Mesenchymal stem cell (in vitro differentiated cells and primary cell): ENCODE results near the gene GPR65.

Experiments
- DNase-seq: peaks from one replicate; pipeline ENCODE4 v3.0.0-alpha.2; 2013
- H2AFZ ChIP-seq: one replicate; pipeline ENCODE4 v1.6.1; 2013; ENCODE audit warnings: low read depth, mild to moderate bottlenecking, control low read depth, inconsistent platforms, low read length, moderate library complexity
- H2AK5ac ChIP-seq: 2 replicates; pipeline ENCODE4 v1.6.1; 2013; ENCODE audit warnings: low read length, moderate library complexity, mild to moderate bottlenecking, inconsistent platforms; ENCODE audit not compliant: severe bottlenecking
- H2BK120ac ChIP-seq: one replicate; pipeline ENCODE4 v1.6.1; 2013; ENCODE audit warnings: low read depth, mild to moderate bottlenecking, inconsistent platforms, low read length, moderate library complexity
- H2BK12ac ChIP-seq, 2 experiments: one replicate each; pipeline ENCODE4 v1.6.1; 2013; ENCODE audit warnings: inconsistent platforms in 2 of 2, low read length in 2 of 2, mild to moderate bottlenecking in 2 of 2, moderate library complexity in 2 of 2, control low read depth in 1 of 2
- H2BK15ac ChIP-seq: one replicate; pipeline ENCODE4 v1.6.1; 2013; ENCODE audit warnings: mild to moderate bottlenecking, low read depth, inconsistent platforms; ENCODE audit not compliant: poor library complexity, severe bottlenecking
- H2BK5ac ChIP-seq: 2 replicates; pipeline ENCODE4 v1.6.1; 2013; ENCODE audit warnings: low read depth, mild to moderate bottlenecking, low read length, control low read depth, inconsistent platforms; ENCODE audit not compliant: poor library complexity, severe bottlenecking
- H3K14ac ChIP-seq, 2 experiments: one replicate each; pipeline ENCODE4 v1.6.1; 2013; ENCODE audit warnings: inconsistent platforms in 2 of 2, low read length in 2 of 2, control low read depth in 1 of 2, mild to moderate bottlenecking in 1 of 2, moderate library complexity in 1 of 2
- H3K18ac ChIP-seq, 2 experiments: one replicate each; pipeline ENCODE4 v1.6.1; 2013; ENCODE audit warnings: inconsistent platforms in 2 of 2, low read length in 2 of 2, control low read depth in 1 of 2, low read depth in 1 of 2, mild to moderate bottlenecking in 1 of 2
- H3K23ac ChIP-seq, 2 experiments: one replicate each; pipeline ENCODE4 v1.6.1; 2013; ENCODE audit warnings: inconsistent platforms in 2 of 2, low read length in 2 of 2, mild to moderate bottlenecking in 2 of 2, moderate library complexity in 2 of 2, control low read depth in 1 of 2
- H3K27ac ChIP-seq: 2 replicates; pipeline ENCODE4 v1.5.1; 2013; ENCODE audit warnings: mild to moderate bottlenecking, moderate library complexity, low read length, control low read depth, inconsistent platforms; ENCODE audit not compliant: poor library complexity, severe bottlenecking
- H3K27me3 ChIP-seq, 2 experiments: 2 replicates each; pipeline versions ENCODE4 v1.6.1 to v1.7.0; 2013; ENCODE audit warnings: low read length in 2 of 2, mild to moderate bottlenecking in 2 of 2, moderate library complexity in 2 of 2, control low read depth in 1 of 2, inconsistent platforms in 1 of 2; ENCODE audit not compliant: control insufficient read depth in 1 of 2, insufficient read depth in 1 of 2
- H3K36me3 ChIP-seq, 2 experiments: 2 replicates each; pipeline versions ENCODE4 v1.6.1 to v1.7.0; 2013; ENCODE audit warnings: low read length in 2 of 2, control low read depth in 1 of 2, inconsistent platforms in 1 of 2, low read depth in 1 of 2, mild to moderate bottlenecking in 1 of 2; ENCODE audit not compliant: insufficient read depth in 2 of 2, control insufficient read depth in 1 of 2
- H3K4ac ChIP-seq, 2 experiments: one replicate each; pipeline ENCODE4 v1.6.1; 2013; ENCODE audit warnings: inconsistent platforms in 2 of 2, low read length in 2 of 2, mild to moderate bottlenecking in 2 of 2, moderate library complexity in 2 of 2, control low read depth in 1 of 2, low read depth in 1 of 2
- H3K4me1 ChIP-seq: 2 replicates; pipeline ENCODE4 v1.6.1; 2013; ENCODE audit warnings: low read depth, low read length, control low read depth; ENCODE audit not compliant: control insufficient read depth, insufficient read depth
- H3K4me2 ChIP-seq: 2 replicates; pipeline ENCODE4 v1.6.1; 2013; ENCODE audit warnings: low read length, mild to moderate bottlenecking, inconsistent platforms; ENCODE audit not compliant: poor library complexity, severe bottlenecking
- H3K4me3 ChIP-seq, 2 experiments: 2 replicates each; pipeline versions ENCODE4 v1.5.1 to v1.7.0; 2013; ENCODE audit warnings: low read length in 2 of 2, mild to moderate bottlenecking in 2 of 2, control low read depth in 1 of 2, low read depth in 1 of 2; ENCODE audit not compliant: insufficient read depth in 1 of 2
- H3K79me1 ChIP-seq: replicated peaks from 2 replicates; pipeline ENCODE4 v1.6.1; 2013; ENCODE audit warnings: mild to moderate bottlenecking, control low read depth, low read length, inconsistent platforms; ENCODE audit not compliant: poor library complexity, severe bottlenecking
- H3K9ac ChIP-seq: 2 replicates; pipeline ENCODE4 v1.7.0; 2013; ENCODE audit warnings: mild to moderate bottlenecking, low read length, moderate library complexity
- H3K9me3 ChIP-seq: 2 replicates; pipeline ENCODE4 v1.7.0; 2013; ENCODE audit warnings: mild to moderate bottlenecking, low read length; ENCODE audit not compliant: control insufficient read depth
- H4K8ac ChIP-seq: one replicate; pipeline ENCODE4 v1.6.1; 2013; ENCODE audit warnings: inconsistent platforms, mild to moderate bottlenecking, low read length, moderate library complexity
- H4K91ac ChIP-seq: one replicate; pipeline ENCODE4 v1.6.1; 2013; ENCODE audit warnings: mild to moderate bottlenecking, low read length, inconsistent platforms
- WGBS: methylation state at CpG from one replicate; pipeline ENCODE4 v1.1.7; 2013; ENCODE audit warnings: mixed read lengths; 5-methylcytosine and 5-hydroxymethylcytosine counted together

Gene GPR65

DNA sequence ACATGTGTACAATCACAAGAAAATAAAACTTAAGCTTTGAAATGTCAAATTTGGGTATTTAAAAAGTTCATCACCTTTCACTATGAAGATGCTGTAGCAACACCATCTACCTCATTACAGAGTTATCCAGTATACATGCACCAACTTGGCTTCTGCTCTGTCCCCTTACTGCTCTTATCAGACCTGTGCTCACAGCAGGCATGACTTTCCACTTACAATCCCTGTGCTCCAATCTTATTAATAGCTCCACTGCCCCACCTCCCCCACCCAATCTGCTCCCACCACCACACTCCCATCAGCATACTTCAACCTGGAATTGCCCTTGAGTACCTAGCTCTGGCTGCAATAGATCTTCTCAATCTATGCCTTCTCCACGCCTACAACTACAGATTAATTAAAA, 25.2 kb upstream of the GPR65 start:
- WGBS, result 89% methylated on average over 1 of the region's 1 CpG
- no peak overlapping the region for H4K8ac ChIP-seq

DNA sequence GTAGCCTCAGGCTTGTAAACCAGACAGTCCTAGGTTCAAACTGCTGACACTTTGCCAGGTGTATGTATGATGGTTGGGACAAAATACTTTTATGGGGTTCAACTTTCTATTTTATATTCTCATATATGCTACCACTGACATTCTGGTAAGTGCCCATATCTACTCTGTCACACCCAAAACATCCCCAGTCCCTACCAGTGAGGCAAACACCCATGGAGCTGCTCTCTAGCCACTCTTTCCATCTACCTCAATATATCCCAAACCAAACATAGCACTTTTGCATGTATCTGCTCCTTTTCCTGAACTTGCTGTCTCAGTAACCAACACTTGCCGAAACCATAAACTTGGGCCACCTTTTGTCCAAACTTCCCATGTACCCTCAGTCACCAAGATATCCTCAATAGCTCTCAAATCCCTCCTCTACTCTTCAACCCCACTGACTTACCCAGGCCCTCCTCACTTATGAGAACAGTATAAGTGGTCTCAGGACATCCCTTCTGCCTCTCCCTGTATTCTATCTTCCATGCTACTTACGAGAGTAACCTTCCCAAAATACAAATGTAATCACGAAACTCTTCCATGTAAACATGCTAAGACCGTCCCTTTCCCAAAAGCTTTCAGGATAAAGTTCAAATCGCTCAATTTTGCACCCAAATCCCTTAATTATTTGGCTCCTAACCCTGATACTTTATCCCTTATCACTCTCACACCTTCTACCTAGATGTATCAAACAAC, 15.5 kb upstream of the GPR65 start:
- Histone ChIP-seq H2BK12ac (no peak overlapping the region), H3K23ac (no peak overlapping the region), H3K18ac (no peak overlapping the region), H2BK15ac (no peak overlapping the region), H3K9ac (no peak overlapping the region), H3K4me3 (no peak overlapping the region), H4K91ac (no peak overlapping the region), H3K79me1 (peaks cover 7% of the 10 kb centered on the region), H2BK120ac (no peak overlapping the region), H2BK5ac (no peak overlapping the region), H3K4me1 (peaks cover 6% of the 10 kb centered on the region), H4K8ac (no peak overlapping the region), H3K36me3 (peaks cover 0 to 13% of the 10 kb centered on the region in 2 experiments), H3K14ac (no peak overlapping the region), H2AK5ac (no peak overlapping the region), H2AFZ (no peak overlapping the region), H3K9me3 (no peaks in the 10 kb centered on the region), H3K4me2 (no peak overlapping the region), H3K27me3 (no peaks in the 10 kb centered on the region), H3K27ac (no peak overlapping the region), H3K4ac (no peak overlapping the region)
- DNase-seq, result no peak
- 91% methylated on average over 5 of the region's 5 CpGs for WGBS

More for the DNA sequence above, 25.2 kb upstream of the GPR65 start:
- Histone ChIP-seq H3K14ac (no peak overlapping the region), H3K4me2 (no peak overlapping the region), H2BK12ac (no peak overlapping the region), H3K9ac (no peak overlapping the region), H3K4ac (no peak overlapping the region), H2AK5ac (no peak overlapping the region), H3K36me3 (peaks cover 0 to 27% of the 10 kb centered on the region in 2 experiments), H3K27ac (no peak overlapping the region), H3K4me3 (no peak overlapping the region), H3K79me1 (no peaks in the 10 kb centered on the region), H3K18ac (no peak overlapping the region), H2AFZ (no peak overlapping the region), H3K4me1 (no peaks in the 10 kb centered on the region), H2BK15ac (no peak overlapping the region), H3K23ac (no peak overlapping the region), H4K91ac (no peak overlapping the region), H3K9me3 (no peaks in the 10 kb centered on the region), H2BK5ac (no peak overlapping the region), H3K27me3 (no peaks in the 10 kb centered on the region), H2BK120ac (no peak overlapping the region)
- no peak for DNase-seq

DNA sequence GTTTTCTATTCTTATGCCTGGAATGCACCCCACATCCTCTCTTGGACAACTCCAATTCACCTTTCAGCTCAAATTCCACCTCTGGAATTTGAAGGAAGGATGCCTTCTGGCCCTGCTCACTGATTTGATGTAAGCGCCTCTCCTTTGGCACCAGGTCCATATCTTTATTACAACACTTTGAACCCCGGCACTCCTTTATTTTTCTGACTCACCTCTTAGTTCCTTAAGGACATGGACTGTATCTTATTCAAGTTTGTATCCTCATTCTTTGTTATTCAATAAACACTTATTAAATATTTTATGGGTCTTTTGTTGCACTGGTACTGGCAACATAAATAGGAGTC, 15.0 kb upstream of the GPR65 start:
- no peak overlapping the region for H3K18ac ChIP-seq
- H3K14ac ChIP-seq, result no peak overlapping the region
- WGBS, result 100% methylated on average over 1 of the region's 2 CpGs

GRCh38 chr14:87990682-87991081, 14.3 kb upstream of the GPR65 start:
- H3K27ac ChIP-seq, result no peak overlapping the region
- no peak overlapping the region for H2BK12ac ChIP-seq
- H3K4me1 ChIP-seq, result peaks cover 6% of the 10 kb centered on the region
- no peaks in the 10 kb centered on the region for H3K9me3 ChIP-seq
- 96% methylated on average over 4 of the region's 4 CpGs for WGBS
- no peak overlapping the region for H3K23ac ChIP-seq
- peaks cover 0 to 8% of the 10 kb centered on the region in 2 experiments for H3K36me3 ChIP-seq
- no peak overlapping the region for H4K8ac ChIP-seq
- H3K4me2 ChIP-seq, result no peak overlapping the region
- no peak overlapping the region for H2AFZ ChIP-seq
- peaks cover 7% of the 10 kb centered on the region for H3K79me1 ChIP-seq
- H3K9ac ChIP-seq, result peak overlapping the region; percentile 3
- peak; percentile 17 for DNase-seq
- no peak overlapping the region for H3K18ac ChIP-seq
- no peaks in the 10 kb centered on the region for H3K27me3 ChIP-seq
- H3K4me3 ChIP-seq, result no peak overlapping the region
- no peak overlapping the region for H3K14ac ChIP-seq
- no peak overlapping the region for H3K4ac ChIP-seq
- H2BK5ac ChIP-seq, result no peak overlapping the region
- no peak overlapping the region for H2AK5ac ChIP-seq
- no peak overlapping the region for H2BK120ac ChIP-seq
- no peak overlapping the region for H4K91ac ChIP-seq
- no peak overlapping the region for H2BK15ac ChIP-seq

More for the DNA sequence above, 15.0 kb upstream of the GPR65 start:
- H2AK5ac ChIP-seq, result no peak overlapping the region
- no peak overlapping the region for H2BK5ac ChIP-seq
- DNase-seq, result no peak
- H3K23ac ChIP-seq, result no peak overlapping the region
- no peak overlapping the region for H4K91ac ChIP-seq
- H3K27ac ChIP-seq, result no peak overlapping the region
- H3K27me3 ChIP-seq, result no peaks in the 10 kb centered on the region
- peaks cover 0 to 13% of the 10 kb centered on the region in 2 experiments for H3K36me3 ChIP-seq
- H3K79me1 ChIP-seq, result peaks cover 7% of the 10 kb centered on the region
- H3K4me1 ChIP-seq, result peaks cover 6% of the 10 kb centered on the region
- H2BK12ac ChIP-seq, result no peak overlapping the region
- H4K8ac ChIP-seq, result no peak overlapping the region
- no peak overlapping the region for H2BK120ac ChIP-seq
- H3K4ac ChIP-seq, result no peak overlapping the region
- H2AFZ ChIP-seq, result no peak overlapping the region
- H3K4me3 ChIP-seq, result no peak overlapping the region
- H2BK15ac ChIP-seq, result no peak overlapping the region
- no peak overlapping the region for H3K9ac ChIP-seq
- H3K9me3 ChIP-seq, result no peaks in the 10 kb centered on the region
- no peak overlapping the region for H3K4me2 ChIP-seq
